Immature natural killer cell (primary cell): ENCODE measurements around the gene CCT8. TPM values are rescaled to one million over a fixed set of nuclear protein-coding genes. Genes with fewer than 3 reads are reported as not detected.
A peak's percentile ranks its signal among the peaks of the same experiment; 100 is the strongest.
"Not testable (repeated sequence)": the region's sequence is repeated elsewhere in the genome, so short reads cannot be mapped to it uniquely, and the experiment has no call there.

Experiments
- DNase-seq, 3 donors: peaks; one replicate each; pipeline ENCODE4 v3.0.0; 2022; ENCODE audit warnings: mixed read lengths in 1 of 3
- H3K27ac Mint-ChIP-seq, 6 donors: one replicate each; pipeline ENCODE4 v1.8.0; 2020; ENCODE audit warnings: mixed read lengths in 6 of 6, mild to moderate bottlenecking in 5 of 6, inconsistent platforms in 4 of 6, moderate library complexity in 3 of 6
- H3K27me3 Mint-ChIP-seq, 3 donors: one replicate each; pipeline ENCODE4 v1.8.0; 2020 to 2021; ENCODE audit warnings: low read depth in 3 of 3, mild to moderate bottlenecking in 3 of 3, mixed read lengths in 3 of 3, moderate library complexity in 3 of 3, inconsistent platforms in 1 of 3
- H3K36me3 Mint-ChIP-seq, 3 donors: one replicate each; pipeline ENCODE4 v1.8.0; 2020; ENCODE audit warnings: mixed read lengths in 3 of 3, inconsistent platforms in 2 of 3, mild to moderate bottlenecking in 2 of 3
- H3K4me1 Mint-ChIP-seq, 2 donors: one replicate each; pipeline ENCODE4 v1.8.0; 2020; ENCODE audit warnings: inconsistent platforms in 2 of 2, mild to moderate bottlenecking in 2 of 2, mixed read lengths in 2 of 2, moderate library complexity in 1 of 2
- H3K4me3 Mint-ChIP-seq, 5 donors: one replicate each; pipeline ENCODE4 v1.8.0; 2020; ENCODE audit warnings: mild to moderate bottlenecking in 5 of 5, mixed read lengths in 5 of 5, inconsistent platforms in 3 of 5, moderate library complexity in 3 of 5
- H3K9me3 Mint-ChIP-seq, 6 donors: one replicate each; pipeline ENCODE4 v1.8.0; 2020; ENCODE audit warnings: mild to moderate bottlenecking in 6 of 6, mixed read lengths in 6 of 6, inconsistent platforms in 4 of 6, moderate library complexity in 3 of 6
- polyA plus RNA-seq, 3 donors: library from polyadenylated mRNA; unstranded; fragments of 300-500 nt; fragmentation: Illumina TruSeq; gene quantifications; one replicate each; pipeline ENCODE4 v1.2.3, GENCODE V29; 2021

CCT8 gene
- polyA plus RNA-seq, 3 donors from 2014 or later: 101 to 119 (median 113) TPM

- no peak for DNase-seq
- no peak overlapping the region for H3K27ac Mint-ChIP-seq
- no peak overlapping the region for H3K4me3 Mint-ChIP-seq
- peaks cover 0 to 4% (median 0%) of the 10 kb centered on the region in 3 donors for H3K27me3 Mint-ChIP-seq
- H3K9me3 Mint-ChIP-seq: no peaks in the 10 kb centered on the region
- peaks cover 0 to 11% (median 6%) of the 10 kb centered on the region in 3 donors for H3K36me3 Mint-ChIP-seq
- peaks cover 13 to 15% of the 10 kb centered on the region in 2 donors for H3K4me1 Mint-ChIP-seq
Measured at GRCh38 chr21:29085106-29085752, 11.8 kb upstream of the CCT8 start.

GRCh38 chr21:29084372-29084771 lies 10.9 kb upstream of the CCT8 start:
- H3K27me3 Mint-ChIP-seq: peaks cover 0 to 4% (median 0%) of the 10 kb centered on the region in 3 donors
- no peak overlapping the region for H3K4me3 Mint-ChIP-seq
- H3K27ac Mint-ChIP-seq: no peak overlapping the region
- no peak for DNase-seq
- no peaks in the 10 kb centered on the region for H3K9me3 Mint-ChIP-seq
- peaks cover 21 to 24% of the 10 kb centered on the region in 2 donors for H3K4me1 Mint-ChIP-seq
- H3K36me3 Mint-ChIP-seq: peaks cover 0 to 11% (median 6%) of the 10 kb centered on the region in 3 donors

GRCh38 chr21:29083306-29083705 lies 9.9 kb upstream of the CCT8 start:
- DNase-seq: no peak
- Mint-ChIP-seq H3K4me3 (no peak overlapping the region), H3K27ac (peak overlapping the region in 3 of 6 donors; percentile 3 to 71 (median 33))

DNA sequence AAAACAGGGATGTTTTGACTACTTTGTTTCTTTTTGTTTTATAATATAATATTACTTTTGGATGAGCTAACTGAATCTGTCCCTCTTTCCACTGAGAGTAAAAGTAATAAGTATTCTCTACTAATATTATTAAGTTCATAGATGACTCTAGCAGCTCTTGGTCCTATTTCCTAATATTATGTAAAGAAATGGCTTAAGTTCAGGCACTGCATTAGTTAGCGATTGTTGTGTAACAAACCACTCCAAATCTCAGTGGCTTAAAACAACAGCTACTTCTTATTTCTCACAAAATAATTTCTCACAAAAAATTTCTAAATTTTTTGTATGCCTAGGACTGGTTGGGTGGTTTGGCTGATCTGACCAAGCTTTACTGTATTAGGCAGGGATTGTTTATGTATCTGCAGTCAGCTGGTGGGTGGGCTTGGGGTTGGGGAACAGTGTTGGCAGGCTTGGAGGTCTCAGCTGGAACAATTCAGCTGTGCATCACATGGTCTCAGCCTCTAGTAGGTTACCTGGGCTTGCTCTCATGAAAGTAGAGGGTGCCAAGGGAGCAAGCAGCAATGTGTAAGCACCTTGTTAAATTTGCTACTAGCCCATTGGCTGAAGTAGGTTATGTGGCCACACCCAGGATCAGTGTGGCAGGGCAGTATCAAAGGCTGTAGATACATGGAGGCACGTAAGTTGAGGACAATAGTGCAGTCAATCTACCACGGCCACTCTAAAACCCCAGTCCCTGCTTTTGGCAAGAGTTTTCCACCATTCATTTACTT lies 8.8 kb upstream of the CCT8 start:
- Mint-ChIP-seq H3K9me3 (no peaks in the 10 kb centered on the region), H3K27me3 (peaks cover 2 to 4% (median 4%) of the 10 kb centered on the region in 3 donors), H3K4me3 (no peak overlapping the region), H3K36me3 (peaks cover 0 to 11% (median 6%) of the 10 kb centered on the region in 3 donors), H3K27ac (peak overlapping the region in 4 of 6 donors; percentile 24 to 88 (median 72)), H3K4me1 (peaks cover 40 to 44% of the 10 kb centered on the region in 2 donors)
- DNase-seq: no peak

More at GRCh38 chr21:29083306-29083705, 9.9 kb upstream of the CCT8 start:
- no peaks in the 10 kb centered on the region for H3K9me3 Mint-ChIP-seq
- H3K27me3 Mint-ChIP-seq: peaks cover 2 to 4% (median 3%) of the 10 kb centered on the region in 3 donors
- H3K4me1 Mint-ChIP-seq: peaks cover 32 to 34% of the 10 kb centered on the region in 2 donors
- peaks cover 0 to 11% (median 6%) of the 10 kb centered on the region in 3 donors for H3K36me3 Mint-ChIP-seq

- peak overlapping the region; percentile 51 to 83 (median 69) for H3K4me3 Mint-ChIP-seq
Measured at GRCh38 chr21:29080454-29080941, 7.0 kb upstream of the CCT8 start.

DNA sequence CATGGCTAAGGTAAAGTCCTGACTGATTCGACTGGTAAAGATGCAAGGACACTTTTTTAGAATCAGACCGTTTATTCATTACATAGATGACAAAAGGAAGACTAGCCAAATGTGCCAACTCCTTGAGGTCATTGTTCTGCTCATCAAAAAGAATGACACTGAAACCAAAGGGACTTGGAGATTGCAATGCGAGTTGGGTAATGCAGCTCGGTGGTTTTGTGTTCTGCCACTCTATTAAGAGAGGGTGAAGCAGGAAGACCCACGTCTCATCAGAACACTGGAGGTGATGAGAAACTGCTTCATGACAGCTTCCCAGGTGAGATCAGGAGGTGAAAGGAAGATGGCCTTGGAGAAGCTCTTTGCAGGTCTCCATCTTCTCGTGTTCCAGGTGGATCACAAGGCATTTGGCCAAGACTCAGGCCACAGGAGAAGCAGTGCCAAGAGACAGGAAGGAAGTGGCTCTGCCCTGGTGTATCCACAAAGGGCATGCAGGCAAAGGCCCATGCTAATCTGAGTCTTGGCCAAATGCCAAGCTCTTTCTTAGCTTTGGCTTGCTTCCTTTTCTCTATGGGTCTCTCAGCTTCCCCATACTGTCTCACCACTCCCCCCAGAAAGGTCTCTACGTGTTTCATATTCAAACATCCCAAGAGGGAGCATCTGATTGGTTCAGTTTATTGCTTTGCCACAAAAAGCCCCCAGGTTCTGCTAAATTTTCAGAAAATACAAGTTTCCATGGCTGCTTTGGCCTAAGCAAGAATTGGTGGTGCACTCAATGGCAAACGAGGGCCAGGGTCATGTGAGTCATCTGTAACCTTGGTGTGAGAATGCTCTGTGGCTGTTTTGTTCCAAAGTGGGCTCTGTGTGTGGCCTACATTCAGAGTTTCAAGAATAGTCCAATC lies 5.7 kb upstream of the CCT8 start:
- Mint-ChIP-seq H3K27me3 (peaks cover 5 to 8% (median 6%) of the 10 kb centered on the region in 3 donors), H3K9me3 (no peaks in the 10 kb centered on the region), H3K36me3 (no peaks in the 10 kb centered on the region), H3K4me1 (peaks cover 57 to 63% of the 10 kb centered on the region in 2 donors), H3K4me3 (peak overlapping the region; percentile 51 to 89 (median 67)), H3K27ac (peak overlapping the region; percentile 86 to 92 (median 90))
- DNase-seq: peak; percentile 32 to 51 (median 38)

More at GRCh38 chr21:29080454-29080941, 7.0 kb upstream of the CCT8 start:
- Mint-ChIP-seq H3K36me3 (peaks cover 0 to under 1% (median 0%) of the 10 kb centered on the region in 3 donors), H3K27ac (peak overlapping the region; percentile 86 to 92 (median 90)), H3K4me1 (peaks cover 55 to 59% of the 10 kb centered on the region in 2 donors), H3K27me3 (peaks cover 4 to 6% (median 5%) of the 10 kb centered on the region in 3 donors), H3K9me3 (no peaks in the 10 kb centered on the region)
- peak; percentile 20 to 40 (median 23) for DNase-seq

DNA sequence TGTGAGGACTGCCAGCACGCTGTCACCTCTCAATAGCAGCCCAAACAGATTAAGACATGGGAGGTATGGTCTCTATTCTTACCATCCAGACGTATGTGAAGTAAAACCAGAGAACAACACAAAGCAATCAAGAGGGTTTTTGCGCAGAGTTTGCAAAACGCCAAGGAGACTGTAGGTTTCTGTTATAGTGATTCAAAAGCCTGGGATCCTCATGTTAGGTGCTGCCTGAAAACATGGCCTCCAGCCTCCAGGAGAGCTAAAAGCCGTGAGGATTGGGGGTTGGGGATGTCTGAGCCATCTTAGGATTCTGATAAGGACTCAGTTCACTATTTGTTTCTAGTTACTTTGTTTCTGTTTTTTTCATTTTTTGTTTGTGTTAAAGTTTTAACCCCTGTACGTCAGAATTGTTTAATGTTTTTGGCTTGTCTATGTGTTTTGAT lies 4.2 kb upstream of the CCT8 start:
- peak in 1 of 3 donors; percentile 10 for DNase-seq
- Mint-ChIP-seq H3K36me3 (no peaks in the 10 kb centered on the region), H3K27me3 (peaks cover 13 to 15% (median 13%) of the 10 kb centered on the region in 3 donors), H3K4me3 (peak overlapping the region; percentile 85 to 90 (median 87)), H3K27ac (peak overlapping the region; percentile 88 to 94 (median 92)), H3K4me1 (peaks cover 72 to 77% of the 10 kb centered on the region in 2 donors), H3K9me3 (no peaks in the 10 kb centered on the region)

GRCh38 chr21:29076731-29077640 lies 3.5 kb upstream of the CCT8 start:
- Mint-ChIP-seq H3K27ac (peak overlapping the region; percentile 88 to 94 (median 92)), H3K27me3 (peaks cover 13 to 15% (median 13%) of the 10 kb centered on the region in 3 donors), H3K4me3 (peak overlapping the region; percentile 85 to 91 (median 89)), H3K4me1 (peaks cover 78 to 84% of the 10 kb centered on the region in 2 donors)
- not testable (repeated sequence) for H3K9me3 Mint-ChIP-seq, H3K36me3 Mint-ChIP-seq
- peak; percentile 76 to 78 (median 77) for DNase-seq

DNA sequence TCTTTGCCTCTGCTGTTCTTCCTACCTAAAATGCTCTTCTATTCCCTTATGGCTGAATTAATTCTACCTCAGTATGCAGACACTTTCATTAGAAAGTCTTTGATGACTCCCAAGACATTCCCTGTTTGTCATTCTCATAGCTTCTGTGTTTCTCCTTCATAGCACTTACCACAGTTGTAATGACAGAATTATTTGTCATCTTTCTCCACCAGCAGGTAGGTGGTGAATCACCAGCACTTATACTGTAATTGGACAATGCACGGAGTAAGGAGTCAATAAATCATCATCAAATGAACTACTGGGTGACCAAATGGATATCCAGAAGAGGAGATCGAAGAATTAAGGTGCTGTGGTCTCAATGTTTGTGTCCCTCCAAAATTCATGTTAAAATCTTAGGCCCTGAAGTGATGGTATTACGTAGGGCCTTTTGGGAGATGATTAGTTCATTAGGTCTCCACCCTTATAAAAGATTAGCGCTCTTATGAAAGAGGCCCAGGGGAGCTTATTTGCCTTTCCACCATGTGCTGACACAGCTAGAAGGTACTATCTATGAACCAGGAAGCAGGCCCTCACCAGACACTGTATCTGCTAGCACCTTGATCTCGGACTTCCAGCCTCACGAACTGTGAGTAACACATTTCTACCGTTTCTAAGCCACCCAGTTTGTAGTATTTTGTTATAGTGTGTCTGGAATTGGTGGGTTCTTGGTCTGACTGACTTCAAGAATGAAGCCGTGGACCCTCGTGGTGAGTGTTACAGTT lies 2.4 kb upstream of the CCT8 start:
- no peaks in the 10 kb centered on the region for H3K9me3 Mint-ChIP-seq

GRCh38 chr21:29074783-29075182 lies 1.3 kb upstream of the CCT8 start:
- Mint-ChIP-seq H3K27me3 (peaks cover 13 to 15% (median 13%) of the 10 kb centered on the region in 3 donors), H3K27ac (peak overlapping the region in 2 of 6 donors; percentile 50 to 57), H3K4me3 (peak overlapping the region in 4 of 5 donors; percentile 56 to 61 (median 59)), H3K4me1 (peaks cover 71 to 85% of the 10 kb centered on the region in 2 donors), H3K36me3 (no peaks in the 10 kb centered on the region), H3K9me3 (no peaks in the 10 kb centered on the region)
- no peak for DNase-seq

More for the DNA sequence above, 2.4 kb upstream of the CCT8 start:
- peaks cover 79 to 85% of the 10 kb centered on the region in 2 donors for H3K4me1 Mint-ChIP-seq
- peak overlapping the region; percentile 83 to 91 (median 86) for H3K4me3 Mint-ChIP-seq
- peaks cover 13 to 15% (median 13%) of the 10 kb centered on the region in 3 donors for H3K27me3 Mint-ChIP-seq
- no peaks in the 10 kb centered on the region for H3K36me3 Mint-ChIP-seq
- H3K27ac Mint-ChIP-seq: peak overlapping the region; percentile 86 to 94 (median 90)
- no peak for DNase-seq

GRCh38 chr21:29074007-29074376 lies 544 bp upstream of the CCT8 start:
- H3K4me3 Mint-ChIP-seq: peak overlapping the region; percentile 99 to 100 (median 100)

More at GRCh38 chr21:29074007-29074376, 544 bp upstream of the CCT8 start:
- H3K9me3 Mint-ChIP-seq: no peaks in the 10 kb centered on the region
- H3K4me1 Mint-ChIP-seq: peaks cover 63 to 85% of the 10 kb centered on the region in 2 donors
- no peaks in the 10 kb centered on the region for H3K36me3 Mint-ChIP-seq
- H3K27ac Mint-ChIP-seq: peak overlapping the region; percentile 95 to 99 (median 98)
- DNase-seq: no peak
- peaks cover 13 to 15% (median 13%) of the 10 kb centered on the region in 3 donors for H3K27me3 Mint-ChIP-seq
